GM19438 (cell line): ENCODE data around the gene MPC1L.
A peak's percentile ranks its signal among the peaks of the same experiment; 100 is the strongest.
"Not testable (repeated sequence)": the region's sequence is repeated elsewhere in the genome, so short reads cannot be mapped to it uniquely, and the experiment has no call there.

Source experiments
- ATAC-seq: cut with Tn5 transposase; IDR thresholded peaks from one replicate; pipeline ENCODE4 v1.9.1; 2021; ENCODE audit warnings: low read depth; ENCODE audit not compliant: unreplicated experiment

Gene MPC1L

DNA sequence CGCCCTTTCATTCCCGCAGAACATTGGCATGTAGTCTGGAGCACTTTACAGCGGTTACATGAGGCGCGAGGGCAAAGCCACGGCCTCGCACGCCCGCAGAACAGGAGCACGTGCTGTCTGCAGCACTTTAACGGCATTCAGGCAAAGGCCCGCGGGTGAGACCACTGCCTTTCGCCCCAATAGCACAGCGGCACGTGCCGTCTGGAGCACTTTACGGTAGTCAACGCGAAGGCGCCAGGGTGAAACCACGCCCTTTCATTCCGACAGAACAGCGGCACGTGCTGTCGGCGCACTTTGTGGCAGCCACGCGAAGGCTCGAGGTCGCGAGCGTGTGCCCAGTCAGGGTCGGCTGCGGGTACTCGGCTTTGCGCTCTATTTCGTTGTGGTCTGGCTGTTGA, at the start of gene MPC1L:
MPC1L (plus strand) TSS at position 290 of the 398 bp plus-strand sequence. CDS start 138 bp downstream, outside the sequence.
- no peak for ATAC-seq

DNA sequence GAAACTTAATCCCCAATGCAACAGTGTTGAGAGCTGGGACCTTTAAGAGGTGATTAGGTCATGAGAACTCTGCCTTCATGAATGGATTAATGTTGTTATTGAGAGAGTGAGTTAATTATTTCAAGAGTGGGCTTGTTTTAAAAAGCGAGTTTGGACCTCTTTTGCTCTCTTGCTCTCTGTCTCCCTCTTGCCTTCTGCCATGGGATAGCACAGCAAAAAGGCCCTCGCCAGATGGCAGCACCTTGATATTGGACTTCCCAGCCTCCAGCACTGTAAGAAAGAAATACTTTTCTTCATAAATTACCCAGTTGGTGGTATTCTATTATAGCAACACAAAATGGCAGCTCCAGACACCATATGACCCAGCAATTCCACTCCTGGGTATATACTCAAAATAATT, 49.5 kb upstream of the MPC1L start:
- ATAC-seq, result no peak

DNA sequence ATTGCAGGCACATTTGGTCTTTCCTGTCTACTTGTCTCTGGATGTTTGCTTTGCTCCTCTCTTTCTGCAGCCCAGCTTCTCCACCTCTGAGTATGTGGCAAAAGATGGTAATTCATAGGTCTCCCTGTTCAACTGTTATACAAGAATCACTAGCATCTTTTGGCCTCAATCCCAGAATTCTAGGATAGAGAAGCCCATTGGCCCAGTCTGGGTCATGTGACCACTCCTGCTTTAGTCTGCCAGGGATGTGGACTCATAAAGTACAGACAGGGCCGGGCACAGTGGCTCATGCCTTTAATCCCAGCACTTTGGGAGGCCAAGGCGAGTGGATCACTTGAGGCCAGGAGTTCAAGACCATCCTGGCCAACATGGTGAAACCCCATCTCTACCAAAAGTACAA, 47.8 kb upstream of the MPC1L start:
- not testable (repeated sequence) for ATAC-seq

DNA sequence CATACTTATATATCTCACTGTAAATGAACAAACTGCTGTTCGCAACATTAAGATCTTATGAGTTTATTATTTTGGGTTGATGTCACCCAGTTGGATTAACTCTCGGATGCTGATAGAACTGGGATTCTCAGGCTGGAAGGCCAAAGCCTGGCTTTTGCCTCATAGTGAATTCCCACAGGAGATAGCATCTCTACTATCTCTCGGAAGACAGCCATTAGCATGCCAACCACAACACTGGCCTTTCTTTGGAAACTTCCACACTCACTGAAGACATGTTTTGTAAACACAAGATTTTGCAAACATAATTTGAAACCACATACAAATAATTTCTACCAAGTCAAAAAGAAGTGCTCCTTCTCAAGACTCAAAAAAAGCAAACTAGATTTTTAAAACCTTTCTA, 46.9 kb upstream of the MPC1L start:
- no peak for ATAC-seq

DNA sequence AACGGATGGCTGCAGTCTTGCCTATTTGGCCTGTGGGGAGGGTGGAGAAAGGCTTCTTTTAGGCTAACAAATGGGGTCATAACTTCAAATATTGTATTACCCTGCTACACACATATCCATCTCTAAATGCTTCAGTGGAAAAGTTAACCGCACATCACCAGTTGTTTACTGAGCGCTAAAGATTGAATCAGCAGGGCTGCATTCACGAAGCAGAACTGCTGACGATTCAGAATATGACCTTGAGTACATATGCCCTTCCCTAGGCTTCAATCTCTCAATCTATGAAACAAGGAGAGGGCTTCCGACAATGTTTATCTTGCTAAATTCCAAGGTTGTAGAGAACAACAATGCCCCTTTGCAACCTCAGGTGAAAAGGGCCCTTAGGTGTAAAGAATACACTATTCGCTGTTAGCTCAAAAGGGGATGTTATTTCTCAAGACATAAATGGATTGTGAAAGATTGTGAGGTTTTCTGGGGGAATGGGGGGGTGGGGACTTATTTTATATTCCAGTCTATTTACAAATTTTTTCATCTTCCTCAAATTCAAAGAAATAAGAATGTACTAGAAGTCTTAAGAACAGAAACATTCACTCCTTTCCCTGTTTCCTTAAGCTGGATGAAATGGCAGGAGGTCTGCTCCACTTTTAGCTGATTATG, 45.1 kb upstream of the MPC1L start:
- no peak for ATAC-seq

DNA sequence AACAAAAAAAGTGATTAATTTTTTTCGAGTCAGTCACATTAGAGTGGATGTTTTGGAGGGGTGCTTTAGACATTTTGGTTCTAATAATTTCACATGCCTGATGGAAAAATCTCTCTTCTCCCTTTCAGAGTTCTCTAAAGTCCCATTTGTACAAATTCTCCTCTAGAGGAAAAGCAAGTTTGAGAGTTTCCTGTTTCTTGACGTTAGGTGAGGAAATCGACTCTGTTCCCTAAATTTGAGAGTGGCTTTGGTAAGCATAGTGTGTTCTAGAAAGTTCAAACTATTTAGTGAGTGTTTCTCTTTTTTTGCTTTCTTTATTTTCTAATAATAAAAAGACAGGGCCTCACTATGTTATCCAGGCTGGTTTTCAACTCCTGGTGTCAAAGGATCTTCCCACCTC, 44.1 kb upstream of the MPC1L start:
- ATAC-seq, result no peak

DNA sequence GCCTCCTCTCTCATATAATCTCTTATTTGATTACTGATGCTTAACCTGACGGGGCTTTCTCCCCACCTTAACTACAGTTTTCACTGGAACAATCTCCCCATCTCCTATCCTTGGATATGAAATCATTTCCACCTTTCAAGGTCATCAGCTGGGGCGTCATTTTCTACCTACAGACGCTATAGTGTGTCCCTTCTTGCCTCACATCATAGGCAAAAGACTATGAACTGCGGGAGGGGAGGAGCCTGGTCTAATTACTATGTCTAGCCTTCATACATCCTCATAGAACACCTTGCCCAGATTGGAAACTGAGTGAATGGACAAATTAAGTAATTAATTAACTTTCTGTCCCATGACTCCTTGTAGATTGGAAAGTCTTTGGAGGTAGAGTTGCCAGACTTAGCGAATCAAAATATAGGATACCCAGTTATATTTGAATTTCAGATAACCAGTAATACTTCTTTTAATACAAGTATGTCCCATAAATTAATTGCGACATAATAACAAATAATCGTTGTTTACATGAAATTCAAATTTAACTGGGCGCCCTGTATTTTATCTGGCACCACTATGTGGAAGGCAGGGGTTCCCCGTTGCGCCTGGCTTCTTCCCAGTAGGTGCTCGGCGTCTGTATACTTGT, 43.2 kb upstream of the MPC1L start:
- ATAC-seq, result peak; percentile 49

DNA sequence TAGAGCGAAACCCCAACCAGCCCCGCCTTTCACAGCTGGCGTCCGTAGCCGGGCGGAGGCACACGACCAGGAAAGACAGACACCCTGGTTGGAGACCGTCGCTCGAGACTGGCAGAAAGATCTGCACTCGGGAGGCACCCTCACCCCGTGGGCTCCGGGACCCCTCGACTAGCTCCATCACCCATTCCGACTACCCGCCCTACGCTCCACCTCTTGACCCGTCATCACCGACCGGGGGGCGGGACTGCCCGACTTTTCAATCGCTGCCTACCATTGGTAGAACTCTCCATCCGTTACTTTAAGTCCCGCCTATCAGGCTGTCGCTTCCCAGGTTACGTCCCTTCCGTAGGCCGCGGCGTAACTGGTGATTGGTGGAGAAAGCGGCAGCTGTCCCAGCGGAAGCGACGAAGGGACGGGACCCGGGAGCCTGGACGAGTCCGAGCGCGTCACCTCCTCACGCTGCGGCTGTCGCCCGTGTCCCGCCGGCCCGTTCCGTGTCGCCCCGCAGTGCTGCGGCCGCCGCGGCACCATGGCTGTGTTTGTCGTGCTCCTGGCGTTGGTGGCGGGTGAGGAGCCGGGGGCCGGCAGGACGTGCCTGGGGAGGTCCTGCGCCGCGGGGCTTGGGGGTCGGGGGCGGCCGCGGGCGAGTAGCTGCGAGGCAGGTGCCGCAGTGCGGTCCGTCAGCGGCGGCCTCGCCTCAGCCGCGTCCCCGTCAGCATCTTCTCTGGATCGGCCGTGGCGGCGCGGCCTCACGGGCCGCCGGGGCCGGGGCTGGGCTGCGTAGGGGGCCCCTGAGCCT, 42.5 kb upstream of the MPC1L start, which contains the start of gene ATP6AP2:
ATP6AP2 (plus strand) TSS at position 434 of the 799 bp plus-strand sequence; CDS start at position 530, 96 bp downstream.
- ATAC-seq, result peak; percentile 96

DNA sequence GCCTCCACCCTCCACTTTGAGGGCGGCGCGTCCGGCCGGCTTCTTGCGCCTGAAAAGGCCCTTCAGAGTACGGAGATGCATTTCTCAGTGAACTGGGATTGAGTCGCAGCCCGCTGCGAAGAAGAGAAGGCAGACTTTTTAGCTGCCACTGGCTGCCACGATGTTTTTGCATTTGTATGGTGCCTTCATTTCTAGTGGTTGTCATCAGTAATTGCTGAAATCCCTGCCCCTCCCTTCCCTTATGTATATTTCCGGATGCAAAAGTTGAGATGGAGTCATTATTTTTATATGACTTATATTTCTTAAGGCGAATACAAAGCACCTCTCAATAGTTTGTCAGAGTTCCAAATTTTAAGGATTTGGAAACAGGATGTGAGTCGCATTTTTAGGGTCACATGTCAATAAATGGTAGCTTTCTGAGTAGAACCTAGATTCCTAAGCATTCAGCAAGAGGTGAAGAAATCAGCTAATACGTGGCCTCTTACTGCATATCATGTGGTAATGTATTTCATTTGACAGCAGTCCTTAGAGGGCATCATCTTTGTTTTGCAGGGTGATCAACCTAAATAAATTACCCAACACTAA, 41.8 kb upstream of the MPC1L start:
- ATAC-seq, result no peak

DNA sequence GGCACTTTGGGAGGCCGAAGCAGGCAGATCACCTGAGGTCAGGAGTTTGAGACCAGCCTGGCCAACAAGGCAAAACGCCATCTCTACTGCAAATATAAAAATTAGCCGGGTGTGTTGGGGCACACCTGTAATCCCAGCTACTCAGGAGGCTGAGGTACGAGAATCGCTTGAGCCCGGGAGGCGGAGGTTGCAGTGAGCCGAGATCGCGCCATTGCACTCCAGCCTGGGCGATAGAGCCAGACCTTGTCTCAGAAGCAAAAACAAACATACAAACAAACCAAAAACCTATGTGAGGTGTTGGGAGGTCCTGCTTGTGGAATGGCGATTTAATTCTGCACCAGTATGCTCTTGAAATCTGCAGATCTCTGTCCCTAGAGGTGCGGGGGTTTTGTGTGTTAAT, 41.0 kb upstream of the MPC1L start:
- not testable (repeated sequence) for ATAC-seq

DNA sequence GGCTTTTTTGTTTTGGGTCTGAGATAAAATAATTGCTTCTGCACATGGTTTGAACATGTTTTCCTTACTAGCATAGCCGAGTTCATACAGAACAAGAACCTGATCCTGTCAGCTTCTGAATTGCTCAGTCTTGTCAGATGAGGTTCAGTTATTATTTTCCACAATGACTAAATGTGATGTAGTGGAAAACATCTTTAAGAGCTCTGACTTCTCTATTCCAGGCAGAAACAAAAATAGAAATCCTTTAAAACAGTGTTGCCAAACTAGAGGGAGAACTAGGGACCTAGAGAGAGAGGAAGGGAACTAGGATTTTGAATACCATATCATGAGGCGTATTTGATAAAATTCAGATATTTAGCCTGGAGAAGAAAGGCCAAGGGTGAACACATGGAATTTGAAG, 40.4 kb upstream of the MPC1L start:
- no peak for ATAC-seq

DNA sequence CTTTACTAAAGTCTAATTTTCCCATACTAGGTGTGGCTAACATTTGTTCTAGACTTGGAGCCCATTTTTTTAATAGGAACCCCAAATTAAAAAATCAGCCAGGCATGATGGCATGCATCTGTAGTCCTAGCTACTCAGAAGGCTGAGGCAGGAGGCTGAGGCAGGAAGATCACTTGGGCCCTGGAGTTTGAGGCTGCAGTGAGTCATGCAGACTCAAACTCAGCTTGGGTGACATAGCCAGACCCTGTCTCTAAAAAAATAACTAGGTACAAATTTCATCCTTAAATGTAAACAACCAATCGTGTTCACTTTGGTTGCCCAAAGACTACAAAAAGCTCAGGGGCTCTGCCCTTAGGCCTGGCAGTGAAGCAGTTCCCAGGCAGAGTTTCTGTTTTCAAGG, 35.6 kb upstream of the MPC1L start:
- ATAC-seq, result not testable (repeated sequence)

DNA sequence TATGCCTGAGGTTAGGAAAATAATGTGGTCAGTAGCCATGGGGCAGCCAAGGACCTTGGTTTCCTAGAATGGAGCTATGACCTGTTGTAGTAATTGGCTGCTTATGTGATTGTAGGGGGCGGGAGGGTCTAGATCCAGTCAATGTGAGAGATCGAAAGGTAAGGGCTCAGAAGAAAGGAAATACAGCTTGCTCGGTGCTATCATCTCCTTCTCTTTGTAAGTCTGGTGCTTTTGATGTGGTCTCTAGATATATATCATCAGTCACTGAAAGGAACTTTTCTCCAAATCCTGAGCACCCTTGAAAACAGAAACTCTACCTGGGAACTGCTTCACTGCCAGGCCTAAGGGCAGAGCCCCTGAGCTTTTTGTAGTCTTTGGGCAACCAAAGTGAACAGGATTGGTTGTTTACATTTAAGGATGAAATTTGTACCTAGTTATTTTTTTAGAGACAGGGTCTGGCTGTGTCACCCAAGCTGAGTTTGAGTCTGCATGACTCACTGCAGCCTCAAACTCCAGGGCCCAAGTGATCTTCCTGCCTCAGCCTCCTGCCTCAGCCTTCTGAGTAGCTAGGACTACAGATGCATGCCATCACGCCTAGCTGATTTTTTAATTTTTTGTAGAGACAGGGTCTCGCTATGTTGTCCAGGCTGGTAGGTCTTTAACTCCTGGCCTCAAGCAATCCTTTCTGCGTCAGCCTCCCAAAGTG, 33.5 kb upstream of the MPC1L start:
- ATAC-seq, result not testable (repeated sequence)

DNA sequence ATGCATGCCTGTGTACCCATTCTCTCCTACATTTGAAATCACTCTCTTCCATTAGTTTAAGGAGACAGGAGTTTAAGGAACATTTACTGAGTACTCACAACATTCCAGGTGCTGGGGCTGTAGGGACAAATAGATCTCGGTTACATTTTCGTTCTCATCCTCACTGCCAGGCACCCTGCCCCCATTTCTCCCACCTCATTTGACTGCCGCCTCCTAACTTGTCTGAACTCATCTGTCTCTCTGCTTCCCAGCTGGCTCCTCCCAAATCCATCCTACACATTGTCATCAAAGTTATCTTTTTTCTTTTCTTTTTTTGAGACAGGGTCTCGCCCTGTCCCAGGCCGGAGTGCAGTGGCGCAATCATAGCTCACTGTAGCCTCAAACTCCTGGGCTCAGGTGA, 19.8 kb upstream of the MPC1L start:
- no peak for ATAC-seq

DNA sequence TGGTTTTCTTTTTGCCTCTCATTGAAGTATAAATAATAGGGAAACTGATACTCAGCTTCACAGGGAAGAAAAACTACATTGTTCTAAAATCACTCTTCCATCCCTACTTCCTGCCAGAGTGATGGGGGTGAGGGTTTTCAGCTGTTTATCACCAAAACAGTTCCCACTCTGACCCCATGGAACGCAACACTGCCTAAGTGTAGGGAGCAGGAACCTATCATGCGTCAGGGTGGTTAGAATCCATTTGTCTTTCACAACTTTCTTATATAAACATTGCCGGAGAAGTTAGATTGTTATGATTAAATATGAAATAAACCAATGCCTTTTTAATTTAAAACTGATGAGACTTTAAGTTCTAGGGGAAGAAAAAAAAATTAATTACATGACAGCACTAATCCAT, 15.8 kb upstream of the MPC1L start:
- no peak for ATAC-seq

DNA sequence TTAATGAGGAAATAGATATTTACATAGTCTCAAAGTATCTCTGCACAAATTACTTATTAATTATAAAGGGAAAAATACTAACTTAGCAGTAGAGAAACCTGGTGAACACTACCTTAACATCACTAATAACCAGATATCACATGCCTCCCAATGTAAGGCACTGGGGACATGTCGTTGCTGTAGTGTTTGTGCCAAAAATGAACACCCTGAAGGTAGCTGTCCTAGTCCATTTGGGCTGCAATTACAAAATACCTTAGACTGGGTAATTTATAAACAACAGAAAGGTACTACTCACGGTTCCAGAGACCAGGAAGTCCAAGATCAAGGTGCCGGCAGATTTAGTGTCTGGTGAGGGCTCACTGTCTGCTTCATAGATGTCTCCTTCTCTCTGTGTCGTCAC, 10.7 kb upstream of the MPC1L start:
- no peak for ATAC-seq

DNA sequence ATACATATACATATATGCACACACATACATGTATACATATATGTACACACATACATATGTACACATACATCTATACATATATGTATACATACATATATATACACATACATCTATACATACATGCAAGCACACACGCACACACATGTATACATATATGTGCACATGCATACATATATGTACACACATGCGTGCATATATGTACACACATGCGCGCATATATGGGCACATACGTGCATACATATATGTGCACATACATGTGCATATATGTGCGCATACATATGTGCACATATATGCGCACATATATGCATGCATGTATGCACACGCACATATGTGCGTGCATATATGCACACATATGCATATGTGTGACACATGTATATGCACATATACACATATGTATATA, 7.3 kb upstream of the MPC1L start:
- no peak for ATAC-seq

DNA sequence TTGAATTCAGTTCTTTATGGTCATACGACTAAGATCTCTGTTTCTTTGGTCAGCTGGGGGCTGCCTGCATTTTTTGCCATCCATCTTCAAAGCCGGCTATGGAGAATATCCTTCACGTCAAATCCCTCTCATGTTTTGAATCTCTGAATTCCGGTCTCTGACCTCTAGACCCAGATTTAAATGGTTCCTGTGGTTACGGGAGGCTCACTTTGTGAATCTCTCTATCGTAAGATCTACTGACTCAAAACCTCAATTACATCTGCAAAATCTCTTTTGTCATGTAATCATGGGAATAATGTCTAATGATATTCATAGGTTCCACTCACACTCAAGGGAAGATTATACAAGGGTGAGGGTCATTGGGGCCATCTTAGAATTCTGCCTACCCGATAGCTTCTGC, 5.7 kb upstream of the MPC1L start:
- no peak for ATAC-seq

DNA sequence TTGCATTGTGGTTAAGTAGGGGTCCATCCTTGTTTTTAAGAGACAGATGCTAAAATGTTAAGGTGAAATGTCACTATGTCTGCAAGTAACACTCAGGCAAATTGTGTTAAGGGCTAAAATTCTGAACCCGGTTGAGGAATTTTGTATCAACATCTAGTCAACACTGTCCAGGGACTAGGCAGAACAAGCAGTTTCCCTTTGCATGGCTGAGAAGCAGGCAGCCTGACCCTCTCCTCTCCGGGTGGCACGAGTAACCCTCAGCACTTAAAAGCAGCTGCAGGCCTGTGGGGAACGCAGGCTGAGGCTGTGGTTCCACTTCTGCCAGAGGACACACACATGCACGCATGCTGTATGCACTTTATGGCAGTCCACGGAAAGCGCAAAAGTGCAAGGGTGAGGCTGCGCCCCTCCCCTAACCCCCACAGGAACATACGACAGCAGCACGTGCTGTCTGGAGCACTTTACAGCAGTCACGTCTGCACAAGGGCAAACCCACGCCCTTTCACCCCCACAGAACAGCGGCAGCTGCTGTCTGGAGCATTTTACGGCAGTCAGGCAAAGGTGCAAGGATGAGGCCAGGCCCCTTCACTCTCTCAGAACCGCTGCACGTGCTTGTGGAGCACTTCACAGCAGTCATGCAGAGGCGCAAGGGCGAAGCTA, 619 bp upstream of the MPC1L start:
- no peak for ATAC-seq

DNA sequence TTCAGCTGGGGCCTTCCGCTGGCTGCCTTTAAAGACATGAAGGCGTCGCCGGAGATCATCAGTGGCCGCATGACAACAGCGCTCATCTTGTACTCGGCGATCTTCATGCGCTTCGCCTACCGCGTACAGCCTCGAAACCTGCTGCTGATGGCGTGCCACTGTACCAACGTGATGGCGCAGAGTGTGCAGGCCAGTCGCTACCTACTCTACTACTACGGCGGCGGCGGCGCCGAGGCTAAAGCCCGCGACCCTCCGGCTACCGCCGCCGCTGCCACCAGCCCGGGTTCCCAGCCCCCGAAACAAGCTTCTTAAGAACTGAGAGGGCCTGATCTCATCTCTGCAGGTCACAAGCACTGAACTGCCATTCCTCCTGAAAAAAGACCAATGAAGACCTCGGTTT, 437 bp downstream of the MPC1L start:
- ATAC-seq, result no peak
